OCI-LY3 (cell line): ENCODE measurements around the gene ARMH3.

ENCODE experiments used
- CTCF ChIP-seq: fragments of 200-600, 300-600 bp; sonication (generic); IDR thresholded peaks from 2 replicates; pipeline ENCODE4 v1.5.1; 2014; ENCODE audit warnings: antibody characterized with exemption, low read length, low read depth
- EZH2phosphoT487 ChIP-seq: fragments of 200-600 bp; shearing (Covaris generic); IDR thresholded peaks from 2 replicates; pipeline ENCODE4 v1.6.1; 2018; ENCODE audit warnings: antibody characterized with exemption, mixed run types, low read depth

GRCh38 chr10:101940916-101941315 lies 115.1 kb downstream of the ARMH3 start:
- TF ChIP-seq CTCF = no peak
- no peak for TF ChIP-seq EZH2phosphoT487
